Endothelial cell of umbilical vein (primary cell): ENCODE results near the gene UBE4B. TPM values are rescaled to one million over a fixed set of nuclear protein-coding genes. Genes with fewer than 3 reads are reported as not detected.

Experiments used
- BruUV-seq: library from RNA; stranded (reverse); fragments of 400-500 nt; replicated peaks from 2 replicates; lab custom pipeline; 2021; lab: Mats Ljungman, UMichigan
- CTCF ChIA-PET: fragments of 300-600, 350-600 bp; sonication (Branson Sonifier 250); formaldehyde crosslinking; loops from one replicate; lab custom pipeline; 2021; ENCODE audit warnings: antibody characterized with exemption, inconsistent platforms; lab: Charles Lee
- POLR2A ChIA-PET: fragments of 300-600, 350-600 bp; sonication (Branson Sonifier 250); formaldehyde crosslinking; loops from one replicate; lab custom pipeline; 2021; ENCODE audit warnings: antibody characterized with exemption, inconsistent platforms; lab: Charles Lee
- DNase-seq: peaks from one replicate; pipeline ENCODE4 v3.0.0-alpha.2; 2011; ENCODE audit warnings: low read depth, low spot score
- FAIRE-seq: peaks from 2 replicates; lab custom pipeline; 2011; peaks lifted over from hg19 to GRCh38; lab: Jason Lieb, UNC
- H2AFZ ChIP-seq: 2 replicates; pipeline ENCODE4 v1.6.0; 2012; ENCODE audit warnings: low read depth, low read length, control low read depth, inconsistent platforms
- H3K27ac ChIP-seq: 2 replicates; pipeline ENCODE4 v1.5.1; 2011; ENCODE audit warnings: low read depth, mild to moderate bottlenecking, control low read depth, low read length, moderate library complexity; ENCODE audit not compliant: insufficient read depth
- H3K27me3 ChIP-seq, 2 experiments: 2 replicates each; pipeline versions ENCODE4 v1.6.0 to v1.6.1; 2011; ENCODE audit warnings: low read length in 2 of 2, mixed read lengths in 1 of 2; ENCODE audit not compliant: control insufficient read depth in 2 of 2, insufficient read depth in 2 of 2
- H3K36me3 ChIP-seq, 2 experiments: 2 replicates in 1 of 2; 3 replicates in 1 of 2; pipeline ENCODE4 v1.5.1; 2011; ENCODE audit warnings: low read length in 2 of 2, mild to moderate bottlenecking in 1 of 2, moderate library complexity in 1 of 2; ENCODE audit not compliant: control insufficient read depth in 2 of 2, insufficient read depth in 2 of 2; ENCODE audit errors: extremely low read depth in 1 of 2
- H3K4me1 ChIP-seq: 3 replicates; pipeline ENCODE4 v1.5.1; 2011; ENCODE audit warnings: mild to moderate bottlenecking, low read length; ENCODE audit not compliant: control insufficient read depth, insufficient read depth; ENCODE audit errors: extremely low read depth
- H3K4me2 ChIP-seq: 2 replicates; pipeline ENCODE4 v1.6.1; 2011; ENCODE audit warnings: low read length, control low read depth, mixed read lengths; ENCODE audit not compliant: insufficient read depth
- H3K4me3 ChIP-seq, 3 experiments: fragments of 200-600 bp in 1 of 3; sonication (generic), shearing (Covaris generic) in 1 of 3; replicated peaks in 1 of 3; 2 replicates each; pipeline ENCODE4 v1.5.1; 2011 to 2016; ENCODE audit warnings: control low read depth in 3 of 3, low read length in 3 of 3, mild to moderate bottlenecking in 2 of 3, inconsistent platforms in 1 of 3, low read depth in 1 of 3, moderate library complexity in 1 of 3; ENCODE audit not compliant: insufficient read depth in 1 of 3
- H3K79me2 ChIP-seq: 2 replicates; pipeline ENCODE4 v1.6.0; 2012; ENCODE audit warnings: low read length, inconsistent platforms; ENCODE audit not compliant: control insufficient read depth, insufficient read depth
- H3K9ac ChIP-seq: replicated peaks from 2 replicates; pipeline ENCODE3; 2011; ENCODE audit warnings: low read length, control low read depth; ENCODE audit not compliant: insufficient read depth; ENCODE audit errors: extremely low read depth
- H3K9me1 ChIP-seq: replicated peaks from 3 replicates; pipeline ENCODE4 v1.6.0; 2011; ENCODE audit warnings: mild to moderate bottlenecking, low read length; ENCODE audit not compliant: control insufficient read depth, insufficient read depth; ENCODE audit errors: extremely low read depth
- H3K9me3 ChIP-seq: replicated peaks from 2 replicates; pipeline ENCODE4 v1.5.1; 2012; ENCODE audit warnings: low read length, inconsistent platforms; ENCODE audit not compliant: control insufficient read depth, insufficient read depth
- H4K20me1 ChIP-seq: replicated peaks from 2 replicates; pipeline ENCODE3; 2011; ENCODE audit warnings: mild to moderate bottlenecking, low read length; ENCODE audit not compliant: control insufficient read depth, insufficient read depth; ENCODE audit errors: extremely low read depth
- CTCF ChIP-seq, 2 donors: IDR thresholded peaks; 1 replicate in 1 of 2; 2 replicates in 1 of 2; pipeline ENCODE4 v1.5.1; 2011; ENCODE audit warnings: low read length in 2 of 2, mild to moderate bottlenecking in 2 of 2, moderate library complexity in 2 of 2, control low read depth in 1 of 2, inconsistent platforms in 1 of 2, low read depth in 1 of 2; ENCODE audit not compliant: insufficient read depth in 1 of 2; ENCODE audit errors: extremely low read depth in 1 of 2
- EZH2 ChIP-seq: IDR thresholded peaks from 2 replicates; pipeline ENCODE4 v1.6.1; 2012; ENCODE audit warnings: borderline replicate concordance, low read depth, mild to moderate bottlenecking, moderate library complexity, low read length, inconsistent platforms; ENCODE audit not compliant: severe bottlenecking
- FOS ChIP-seq: IDR thresholded peaks from 2 replicates; pipeline ENCODE4 v1.6.1; 2011; ENCODE audit warnings: mild to moderate bottlenecking, low read length, moderate library complexity, borderline replicate concordance; ENCODE audit not compliant: insufficient read depth
- GATA2 ChIP-seq: IDR thresholded peaks from 2 replicates; pipeline ENCODE4 v1.7.0; 2011; ENCODE audit warnings: low read depth, mild to moderate bottlenecking, moderate library complexity, mixed read lengths, low read length; ENCODE audit not compliant: insufficient read length, insufficient read depth
- JUN ChIP-seq: IDR thresholded peaks from 2 replicates; pipeline ENCODE4 v1.6.1; 2011; ENCODE audit warnings: borderline replicate concordance, low read depth; ENCODE audit not compliant: insufficient read length, insufficient read depth
- MAX ChIP-seq: IDR thresholded peaks from 2 replicates; pipeline ENCODE4 v1.6.1; 2011; ENCODE audit not compliant: insufficient read depth, insufficient read length
- MYC ChIP-seq: IDR thresholded peaks from one replicate; pipeline ENCODE4 v1.6.1; 2011; ENCODE audit warnings: mild to moderate bottlenecking, low read depth, low read length
- POLR2A ChIP-seq: IDR thresholded peaks from 2 replicates; pipeline ENCODE4 v1.6.1; 2012; ENCODE audit warnings: low read depth, mild to moderate bottlenecking, control low read depth, low read length
- POLR2AphosphoS5 ChIP-seq: IDR thresholded peaks from 2 replicates; pipeline ENCODE4 v1.6.1; 2012; ENCODE audit warnings: low read depth, mild to moderate bottlenecking, control low read depth, low read length, moderate library complexity; ENCODE audit not compliant: insufficient read depth
- dilution Hi-C: fragments of 300-500 bp; cut with MboI; formaldehyde crosslinking; loops from one replicate; pipeline ENCODE4 v1.15.0; 2019; ENCODE audit warnings: low sequenced_read_pairs; ENCODE audit not compliant: extremely low pct_ligation_motif_present
- intact Hi-C: fragments of 100-400 bp; cut with micrococcal nuclease; formaldehyde crosslinking; loops from one replicate; pipeline ENCODE4 v1.10.0; 2022
- polyA plus RNA-seq, 4 experiments: library from polyadenylated mRNA; depleted of rRNA in 3 of 4; stranded (reverse) in 3 of 4; unstranded in 1 of 4; fragments of >200 nt; gene quantifications; 2 replicates each; pipeline versions ENCODE4 v1.2.1 to v1.2.3, GENCODE V29; 2011 to 2012; ENCODE audit warnings: missing spikeins in 1 of 4
- total RNA-seq: library from RNA; stranded (reverse); gene quantifications from 2 replicates; pipeline ENCODE4 v1.2.3, GENCODE V29; 2021

The UBE4B gene
- total and polyA plus RNA-seq, 2 donors (not counting 3 experiments of a cell fraction or from before 2014, with no cell fraction given) = 17.8 to 54.5 TPM

- no TSS peak for BruUV-seq
- ChIA-PET POLR2A (no interaction called here), CTCF (no interaction called here)
- no peaks in the 10 kb centered on the region for H3K9me1 ChIP-seq
- DNase-seq = no peak
- no peak overlapping the region for H3K4me2 ChIP-seq
- intact Hi-C loops = loop anchor here (5.0 kb wide), 2 partner anchors 181 to 306 kb away; partner anchors contain the start of gene KIF1B
- H3K36me3 ChIP-seq = no peaks in the 10 kb centered on the region
- H4K20me1 ChIP-seq = no peaks in the 10 kb centered on the region
- H3K27me3 ChIP-seq = no peaks in the 10 kb centered on the region
- no peak overlapping the region for H3K4me3 ChIP-seq
- H3K9me3 ChIP-seq = no peaks in the 10 kb centered on the region
- TF ChIP-seq FOS = no peak
- TF ChIP-seq MAX = no peak
- no peak for TF ChIP-seq CTCF (IDR thresholded peaks at IDR 0.05; ENCODE audit: extremely low read depth in 1 of 2, insufficient read depth in 1 of 2, low read depth in 1 of 2, low read length in 2 of 2)
- TF ChIP-seq POLR2A = no peak
- TF ChIP-seq EZH2 = no peak
- TF ChIP-seq POLR2AphosphoS5 = no peak
- no peak for TF ChIP-seq JUN
- TF ChIP-seq GATA2 = no peak
- TF ChIP-seq MYC = no peak
- H3K9ac ChIP-seq = no peak overlapping the region
- H3K27ac ChIP-seq = no peak overlapping the region
- H3K4me1 ChIP-seq = peaks cover 14% of the 10 kb centered on the region
- H3K79me2 ChIP-seq = peaks cover 20% of the 10 kb centered on the region
- dilution Hi-C loops = no loop called here
- FAIRE-seq = no peak
- H2AFZ ChIP-seq = no peak overlapping the region
Measured at GRCh38 chr1:10031461-10031860, 1.3 kb upstream of the UBE4B start.
